ENCODE data around the gene KLHL33.
A peak's percentile ranks its signal among the peaks of the same experiment; 100 is the strongest.

The KLHL33 gene

DNA sequence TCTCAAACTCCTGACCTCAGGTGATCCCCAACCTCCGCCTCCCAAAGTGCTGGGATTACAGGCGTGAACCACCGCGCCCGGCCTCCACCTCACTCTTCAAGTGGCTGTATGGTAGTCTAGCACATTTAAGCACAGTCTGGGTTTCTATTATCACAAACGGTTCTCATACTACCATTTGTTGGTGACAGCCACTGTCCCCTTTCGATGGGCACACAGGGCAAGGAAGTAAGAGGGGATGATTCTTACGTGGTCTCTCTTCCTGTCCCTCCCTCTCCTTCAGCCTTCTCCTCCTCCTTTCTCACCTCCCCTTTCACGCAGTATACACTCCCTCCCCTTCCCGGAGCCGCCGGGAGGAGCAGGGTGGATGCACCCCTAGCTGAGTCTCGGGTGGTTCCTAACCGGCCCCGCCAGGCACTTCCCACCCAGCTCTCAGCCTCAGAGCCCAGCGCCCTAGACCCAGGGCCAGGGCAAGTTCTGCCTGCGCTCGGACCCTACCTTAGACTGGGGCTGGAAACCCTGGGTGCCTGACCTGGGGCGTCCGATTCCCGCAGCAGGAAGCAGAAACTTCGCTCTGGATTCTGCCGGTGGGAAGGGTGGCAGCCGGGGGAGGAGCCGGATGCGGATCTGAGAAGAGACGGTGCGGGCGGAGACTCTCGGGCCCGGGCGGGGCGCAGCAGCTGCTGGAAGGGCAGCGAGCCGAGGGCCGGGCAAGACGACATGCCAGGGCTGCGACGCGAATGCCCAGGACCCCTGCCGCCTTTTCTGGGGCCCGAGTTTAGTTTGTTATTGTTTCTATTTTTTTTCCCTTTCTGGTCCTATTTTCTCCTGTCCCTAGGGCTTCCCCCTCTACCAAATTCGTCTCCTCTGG is 22.9 kb downstream of the KLHL33 start, which contains the start of gene TEP1:
Gene TEP1, minus strand, starts transcription at position 626 of the 868 bp plus-strand sequence. CDS start 5,062 bp downstream, outside the sequence.
- peak; percentile 86 for DNase-seq (ENCODE audit: low read depth)

DNA sequence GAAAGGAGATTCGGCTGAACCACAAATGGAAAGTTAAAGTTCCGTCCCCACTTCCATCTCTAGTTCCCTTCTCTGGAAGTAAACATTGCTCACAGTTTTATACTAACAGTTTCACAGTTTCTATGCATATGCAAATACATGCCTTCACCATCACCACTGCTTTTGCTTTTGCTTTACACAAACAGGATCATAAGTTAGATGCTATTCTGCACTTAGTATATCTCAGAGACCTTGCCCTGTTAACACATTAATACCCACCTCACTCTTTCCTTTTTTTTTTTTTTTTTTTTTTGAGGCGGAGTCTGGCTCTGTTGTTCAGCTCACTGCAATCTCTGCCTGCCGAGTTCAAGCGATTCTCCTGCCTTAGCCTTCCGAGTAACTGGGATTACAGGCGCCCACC is 23.6 kb downstream of the KLHL33 start:
- DNase-seq (ENCODE audit: low read depth): peak; percentile 23

DNA sequence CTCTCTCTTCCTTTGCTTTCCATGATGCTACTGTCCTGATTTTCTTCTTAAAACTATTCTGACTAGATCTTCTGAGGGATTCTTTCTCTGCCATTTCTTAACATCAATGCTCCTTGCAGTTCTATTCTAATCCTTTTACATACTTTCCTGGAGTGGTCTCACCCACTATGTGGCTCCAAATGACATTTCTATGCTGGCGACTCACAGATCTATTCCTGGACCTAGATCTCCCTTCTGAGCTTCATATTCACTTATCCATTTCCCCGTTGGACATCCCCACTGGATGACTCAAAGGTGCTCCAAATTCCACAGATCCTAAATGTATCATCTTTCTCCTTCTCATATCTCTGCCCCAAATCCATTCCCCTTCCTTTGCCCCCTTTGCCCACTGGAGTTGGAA is 26.7 kb downstream of the KLHL33 start:
- DNase-seq (ENCODE audit: low read depth): peak; percentile 32

DNA sequence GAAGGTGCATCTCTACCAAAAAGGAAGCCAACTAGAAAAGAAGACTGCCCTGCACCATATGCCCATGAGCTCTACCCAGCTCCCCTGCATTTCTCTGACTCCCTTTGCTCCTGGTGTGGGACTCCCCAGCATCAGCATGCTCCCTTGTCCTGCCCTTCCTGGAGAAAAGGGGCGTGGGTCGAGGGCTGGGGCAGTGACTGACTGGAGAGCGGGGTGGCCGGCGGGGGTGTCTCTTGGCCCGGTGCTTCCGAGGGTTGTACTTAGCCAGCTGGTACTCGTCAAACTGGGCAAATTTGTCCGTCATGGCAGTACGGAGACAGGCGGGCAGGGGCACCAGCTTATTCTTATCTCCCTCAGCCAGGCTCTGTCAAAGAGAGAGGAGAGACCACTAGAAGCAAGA is 32.4 kb downstream of the KLHL33 start:
- DNase-seq (ENCODE audit: low read depth): no peak

DNA sequence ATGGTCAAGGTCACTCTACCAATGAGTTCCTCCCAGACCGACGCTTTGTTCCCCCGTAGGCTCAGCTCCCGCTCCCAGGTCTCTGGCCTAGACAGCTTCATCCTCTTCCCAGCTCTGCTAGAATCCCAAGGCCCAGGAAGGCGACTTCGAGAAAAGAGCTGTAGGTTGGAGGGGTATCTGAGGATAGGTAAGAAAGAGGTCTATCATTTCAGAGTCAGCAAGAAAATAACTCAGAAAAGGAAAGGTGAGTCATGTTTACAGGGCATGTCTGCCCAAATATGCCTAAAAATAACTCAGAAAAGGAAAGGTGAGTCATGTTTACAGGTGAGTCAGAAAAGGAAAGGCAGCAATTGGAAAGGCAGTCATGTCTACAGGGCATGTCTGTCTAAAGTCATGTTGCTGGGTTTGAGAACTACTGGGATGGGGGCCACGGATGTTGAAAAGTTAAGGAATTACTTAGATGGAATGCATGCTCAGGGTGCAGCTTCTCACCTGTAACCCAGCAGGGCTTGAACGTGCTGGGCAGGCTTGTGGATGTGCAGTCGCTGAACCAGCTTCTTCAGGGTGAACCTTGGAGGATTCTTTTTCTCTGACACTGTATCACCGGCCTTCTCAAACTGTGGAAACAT is 34.9 kb downstream of the KLHL33 start:
- DNase-seq (ENCODE audit: low read depth): peak; percentile 7

DNA sequence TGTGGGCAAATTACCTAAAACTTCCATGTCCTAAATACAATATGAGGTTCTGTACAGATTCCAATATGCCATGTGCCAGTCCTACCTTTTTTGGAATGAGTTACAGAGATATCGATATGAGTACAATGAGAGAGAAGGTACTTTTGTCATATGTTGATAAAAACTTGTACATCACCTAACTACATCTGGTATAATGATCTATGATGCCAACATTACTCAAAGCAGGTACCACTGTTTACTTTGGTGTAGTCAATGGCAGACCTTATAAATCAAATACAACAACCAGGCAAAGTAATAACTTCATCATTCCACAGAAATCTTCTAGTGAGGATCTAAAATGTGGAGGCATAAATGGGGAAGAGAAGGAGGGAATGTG is 35.4 kb downstream of the KLHL33 start:
- no peak for DNase-seq (ENCODE audit: low read depth)

DNA sequence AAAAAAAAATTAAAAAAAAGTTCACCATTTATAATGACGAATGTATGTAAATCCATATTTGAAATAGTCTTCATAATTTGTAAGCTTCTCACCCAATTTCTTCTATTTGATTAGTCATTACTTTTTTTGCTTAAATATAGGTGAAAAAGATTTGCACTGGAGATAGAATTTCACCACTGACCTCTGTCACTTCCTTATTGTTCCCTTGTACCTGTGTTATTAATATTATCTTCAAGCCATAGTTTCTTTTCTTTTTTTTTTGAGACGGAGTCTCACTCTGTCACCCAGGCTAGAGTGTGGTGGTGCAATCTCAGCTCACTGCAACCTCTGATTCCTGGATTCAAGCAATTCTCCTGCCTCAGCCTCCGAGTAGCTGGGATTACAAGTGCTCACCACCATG is 38.5 kb downstream of the KLHL33 start:
- no peak for DNase-seq (ENCODE audit: low read depth)

DNA sequence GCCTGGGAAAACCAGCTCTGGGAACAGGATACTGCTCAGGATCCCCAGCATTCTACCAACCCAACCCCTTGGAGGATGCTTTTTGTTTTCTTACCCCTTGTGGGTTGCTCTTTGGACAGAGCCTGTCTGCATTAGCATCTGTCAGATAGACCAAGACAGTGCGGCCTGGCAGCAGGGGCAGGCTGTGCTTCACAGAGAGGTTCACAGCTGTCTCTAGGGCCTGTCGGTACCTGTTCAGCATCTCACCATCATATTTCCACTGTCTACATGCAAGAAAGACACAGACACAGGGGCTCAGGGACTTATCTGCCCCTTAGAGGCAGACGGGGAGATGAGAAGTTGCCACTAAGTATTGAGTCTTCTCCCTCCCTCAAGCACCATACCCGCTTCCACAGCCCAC is 44.5 kb downstream of the KLHL33 start:
- DNase-seq (ENCODE audit: low read depth): no peak

DNA sequence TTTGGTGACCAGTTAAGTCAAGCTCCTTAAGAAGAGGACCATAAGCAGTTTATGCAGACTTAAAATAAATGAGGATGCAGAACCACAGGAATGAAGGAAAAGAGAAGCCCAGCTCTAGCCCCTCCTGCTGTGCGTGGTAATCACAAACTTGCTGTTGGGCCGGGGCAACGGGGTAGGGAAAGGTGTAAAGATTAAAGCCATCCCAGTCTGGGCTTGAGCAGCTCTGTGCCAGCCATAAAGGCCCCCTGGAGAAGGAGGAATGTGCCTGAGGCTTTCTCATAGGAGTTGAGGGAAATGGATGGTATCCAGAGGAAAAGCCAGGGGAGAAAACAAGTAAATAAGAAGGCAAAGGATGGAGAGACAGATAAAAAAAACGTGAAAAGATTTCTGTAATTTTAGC is 47.8 kb downstream of the KLHL33 start:
- DNase-seq (ENCODE audit: low read depth): no peak

DNA sequence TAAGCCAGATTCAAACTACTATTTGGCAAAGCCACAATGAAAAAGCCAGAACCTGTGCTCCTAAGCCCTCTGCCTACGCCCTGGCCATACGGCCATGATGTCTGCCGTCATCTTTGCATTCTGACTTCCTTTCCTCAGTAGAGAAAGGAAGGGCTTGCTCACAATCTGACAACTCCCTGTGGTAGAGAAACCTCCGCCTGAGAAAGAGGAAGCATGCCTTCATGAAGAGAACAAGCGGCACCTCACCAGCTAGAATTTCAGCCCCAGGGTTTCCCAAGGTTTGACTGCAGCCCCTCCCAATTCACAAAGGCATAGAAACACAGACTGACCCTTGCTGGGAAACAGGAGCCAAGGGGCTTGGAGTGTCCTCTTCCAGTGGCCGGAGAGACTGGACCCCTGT is 48.4 kb downstream of the KLHL33 start:
- no peak for DNase-seq (ENCODE audit: low read depth)

DNA sequence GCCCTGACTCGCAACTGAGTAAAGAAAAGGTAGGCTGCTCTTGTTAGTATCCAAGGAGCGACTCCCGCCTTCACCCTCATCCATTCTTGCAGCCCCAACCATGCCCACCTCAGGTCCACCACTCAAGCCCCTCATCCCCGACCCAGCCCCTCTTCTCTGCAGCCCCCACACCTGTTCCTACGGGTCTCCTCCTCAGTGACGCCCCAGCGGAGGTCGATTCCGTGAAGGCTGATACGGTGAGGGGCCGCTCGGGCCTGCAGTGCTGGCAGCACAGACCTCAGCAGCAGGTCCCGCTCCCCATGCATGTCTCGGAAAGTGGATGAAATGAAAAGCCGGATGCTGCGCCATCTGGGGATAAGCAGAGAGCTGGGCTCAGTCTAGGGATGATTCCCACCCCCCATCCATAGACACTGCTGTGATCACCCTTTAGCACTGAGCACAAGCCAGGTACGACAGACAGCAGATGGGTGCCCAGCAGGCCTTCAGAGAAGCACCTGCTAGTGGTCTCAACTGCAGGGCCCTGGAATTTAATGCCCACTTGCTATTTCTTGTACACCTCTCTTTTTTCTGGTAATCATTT is 49.6 kb downstream of the KLHL33 start:
- no peak for DNase-seq (ENCODE audit: low read depth)

DNA sequence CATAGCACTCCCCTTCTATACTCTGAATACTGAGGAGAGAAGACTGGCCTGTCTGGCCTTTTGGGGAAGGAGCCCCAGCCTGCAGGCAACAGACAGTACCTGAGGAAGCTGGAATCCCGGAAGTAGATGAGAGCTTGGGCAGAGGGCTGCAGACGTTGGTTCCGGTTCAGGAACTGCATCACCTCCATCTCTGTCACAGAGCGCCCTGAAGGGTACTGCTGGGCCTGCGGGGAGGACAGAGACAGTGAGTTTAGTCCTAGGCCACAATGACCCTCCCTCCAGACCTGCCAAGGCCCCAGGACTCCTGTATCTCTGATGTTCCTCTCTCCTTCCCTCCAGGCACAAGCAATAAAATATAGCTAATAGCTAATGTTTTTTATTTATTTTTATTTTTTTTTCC is 51.1 kb downstream of the KLHL33 start:
- no peak for DNase-seq (ENCODE audit: low read depth)

DNA sequence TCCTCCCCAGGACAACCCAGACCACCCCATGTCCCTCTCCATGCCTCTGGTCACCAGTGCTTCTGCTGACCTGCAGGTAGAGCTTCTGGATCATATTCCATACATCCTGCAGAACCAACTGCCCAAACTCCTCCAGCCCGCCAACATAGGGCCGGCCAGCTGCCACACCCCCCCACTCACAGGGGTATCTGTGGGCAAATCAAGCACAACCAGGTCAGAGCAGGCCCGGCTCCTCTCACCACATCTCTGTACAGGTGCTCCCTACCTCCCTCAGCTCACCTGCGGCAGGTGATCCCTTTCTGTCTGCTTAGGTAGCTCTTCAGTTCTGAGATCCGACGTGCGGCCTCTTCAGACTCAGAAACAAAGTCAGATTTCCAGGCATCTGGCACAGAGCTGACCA is 51.6 kb downstream of the KLHL33 start:
- DNase-seq (ENCODE audit: low read depth): no peak

DNA sequence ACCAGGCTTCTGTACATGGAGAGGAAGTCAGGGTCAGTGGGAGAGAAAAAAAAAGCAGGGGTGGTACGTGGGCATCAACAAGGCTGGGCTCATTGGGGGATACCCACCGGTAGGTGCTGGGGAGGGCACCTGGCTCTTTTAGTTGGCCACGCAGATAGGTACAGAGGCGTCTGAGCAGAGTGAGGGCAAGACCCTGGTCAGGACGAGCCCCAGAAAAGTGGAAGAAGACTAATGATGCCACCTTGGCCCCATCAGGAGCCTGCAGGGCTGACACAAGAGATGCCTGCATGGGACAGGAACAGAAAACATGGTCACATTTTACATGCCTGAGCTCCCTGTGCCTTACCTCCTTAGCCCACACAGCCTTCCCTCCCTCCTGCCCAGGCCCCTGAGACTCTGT is 52.3 kb downstream of the KLHL33 start:
- DNase-seq (ENCODE audit: low read depth): no peak

DNA sequence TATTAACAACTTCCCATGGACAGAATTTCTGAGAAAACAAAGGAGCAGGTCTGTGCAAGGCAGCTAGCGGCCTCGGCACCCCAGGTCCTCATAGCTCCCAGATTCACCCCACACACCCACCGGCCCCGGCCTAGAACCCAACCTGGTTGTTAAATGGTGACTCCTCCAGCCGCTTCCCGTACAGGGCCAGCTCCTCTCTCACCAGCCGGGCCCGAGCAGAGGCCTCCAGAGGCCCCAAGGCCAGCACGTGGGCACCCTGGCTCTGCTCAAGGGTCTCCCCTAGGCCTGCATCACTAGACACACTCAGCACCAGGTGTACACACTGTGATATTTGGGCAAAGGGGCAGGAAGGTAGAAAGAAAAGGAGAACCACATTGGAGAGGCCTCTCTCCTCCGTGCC is 52.9 kb downstream of the KLHL33 start:
- no peak for DNase-seq (ENCODE audit: low read depth)

DNA sequence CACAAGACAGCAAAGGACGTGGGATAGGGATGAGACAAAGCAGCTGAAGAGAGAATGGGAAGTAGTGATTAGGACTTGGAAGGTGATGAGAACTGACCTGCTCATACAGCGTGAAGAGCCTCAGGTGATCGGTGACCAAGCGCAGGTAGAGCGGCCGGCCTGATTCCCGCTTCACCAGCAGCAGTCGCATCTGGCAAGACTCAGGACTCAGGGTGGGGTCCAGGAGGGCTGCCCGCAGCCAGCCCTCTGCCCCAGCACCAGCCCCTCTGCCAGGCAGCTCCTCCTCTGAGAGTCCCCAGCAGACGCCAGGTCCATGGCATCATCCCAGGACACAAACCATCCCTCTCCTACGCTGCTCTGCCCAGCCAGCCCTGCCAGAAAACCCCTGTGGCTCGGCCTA is 53.4 kb downstream of the KLHL33 start:
- no peak for DNase-seq (ENCODE audit: low read depth)

DNA sequence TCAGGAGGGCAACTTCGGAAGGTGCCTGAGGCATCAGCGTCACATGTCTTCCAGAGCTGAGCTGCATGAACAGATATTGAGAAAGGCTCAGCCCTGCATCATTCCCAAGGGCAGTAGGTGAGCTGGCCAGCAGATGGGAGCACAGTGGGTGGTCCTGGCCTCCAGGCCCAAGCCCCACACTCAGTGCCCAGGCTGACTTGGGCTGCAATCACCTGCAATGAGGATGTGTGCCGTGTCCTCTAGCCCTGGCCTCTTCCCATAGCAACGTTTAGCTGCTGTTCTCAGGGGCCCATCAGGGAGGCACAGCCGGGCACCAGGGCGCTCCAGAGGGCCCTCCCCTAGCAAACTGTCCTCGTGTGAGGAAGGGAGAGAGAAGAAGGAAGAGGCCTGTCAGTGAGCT is 54.6 kb downstream of the KLHL33 start:
- no peak for DNase-seq (ENCODE audit: low read depth)

DNA sequence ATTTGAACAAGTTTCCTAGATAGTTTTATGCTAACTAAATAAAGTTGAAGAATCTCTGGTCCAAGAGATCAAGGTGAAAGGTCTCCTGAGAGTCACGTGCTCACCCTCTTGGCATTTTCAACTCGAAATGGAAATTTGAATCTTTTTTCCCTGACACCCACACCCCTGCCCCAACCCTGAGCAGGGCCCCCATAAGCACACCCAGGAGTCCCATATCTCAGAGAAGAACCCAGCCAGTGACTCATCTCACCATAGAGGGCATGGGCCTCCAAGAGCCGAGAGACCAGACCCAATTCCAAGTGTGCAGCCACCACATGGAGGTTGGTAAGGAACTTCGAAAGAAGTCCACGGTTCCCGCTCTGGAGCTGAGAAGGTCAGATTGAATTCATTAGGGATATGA is 55.3 kb downstream of the KLHL33 start:
- DNase-seq (ENCODE audit: low read depth): no peak

DNA sequence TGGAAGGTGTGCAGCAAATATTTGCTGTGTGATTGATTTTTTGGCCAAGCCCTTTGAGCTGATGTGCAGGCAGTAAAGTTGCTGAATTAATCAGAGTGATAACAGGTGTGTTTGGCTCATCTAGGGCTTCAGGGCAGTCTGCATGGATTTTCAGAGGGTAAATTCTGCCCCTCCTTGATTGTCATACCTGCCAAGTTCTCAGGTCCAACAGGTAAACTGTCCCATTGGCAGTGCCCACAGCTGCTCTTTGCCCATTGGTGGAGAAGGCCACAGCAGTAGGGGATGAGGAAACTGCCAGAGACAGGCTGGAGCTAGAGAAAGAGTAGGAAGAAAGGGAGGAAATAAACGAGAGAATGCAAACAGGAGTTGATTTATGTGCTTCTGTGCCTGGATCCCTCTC is 56.2 kb downstream of the KLHL33 start:
- no peak for DNase-seq (ENCODE audit: low read depth)

DNA sequence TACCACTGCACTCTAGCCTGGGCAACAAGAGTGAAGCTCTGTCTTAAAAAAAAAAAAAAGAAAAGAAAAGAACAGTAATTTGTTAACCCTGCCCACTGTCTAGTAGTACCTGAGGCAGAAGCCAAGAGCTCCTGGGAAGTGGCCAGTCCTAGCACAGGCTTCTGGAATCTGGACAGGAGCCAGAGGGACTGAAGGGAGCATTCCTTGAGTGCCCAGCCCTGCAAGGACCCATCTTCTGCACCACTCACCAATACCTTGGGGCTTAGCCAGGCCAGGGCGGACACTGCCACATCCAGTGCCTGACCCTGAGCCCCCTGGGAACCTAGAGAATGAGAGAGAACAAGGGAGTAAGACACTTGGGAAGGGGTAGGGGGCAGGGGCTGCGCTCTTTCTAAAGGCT is 58.8 kb downstream of the KLHL33 start:
- DNase-seq (ENCODE audit: low read depth): no peak

DNA sequence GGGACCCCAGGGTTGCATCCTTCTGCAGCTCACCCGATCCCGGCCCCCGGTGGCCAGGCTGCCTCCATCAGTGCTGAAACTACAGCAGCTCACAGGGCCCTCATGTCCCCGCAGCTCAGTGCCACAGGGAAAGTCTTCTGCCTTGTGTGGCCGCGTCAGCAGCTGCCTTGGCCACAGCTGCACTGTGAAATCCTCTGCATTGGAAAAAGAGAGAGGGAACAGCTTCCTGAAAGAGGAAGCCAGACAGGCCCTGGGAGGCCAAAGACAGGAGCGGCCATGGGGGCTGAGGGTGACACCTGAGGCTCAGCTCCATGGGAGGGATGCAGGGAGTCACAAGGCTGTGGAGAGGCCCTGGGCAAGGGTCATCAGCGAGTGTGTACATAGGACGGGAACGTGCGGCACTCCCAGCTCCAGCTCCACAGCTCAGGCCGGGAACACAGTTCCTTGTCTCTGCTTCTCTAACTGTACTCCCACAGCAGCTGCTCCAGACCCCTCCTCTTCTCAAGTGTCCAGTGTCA is 59.8 kb downstream of the KLHL33 start:
- DNase-seq (ENCODE audit: low read depth): no peak
